SW 1271 (cell line): ENCODE data around the gene PTPN2.
"Not testable (repeated sequence)": the region's sequence is repeated elsewhere in the genome, so short reads cannot be mapped to it uniquely, and the experiment has no call there.

Experiments used
- DNase-seq, 2 experiments: peaks; one replicate each; lab custom pipeline; 2025; lab: John Stamatoyannopoulos, UW

PTPN2 gene

GRCh38 chr18:12883684-12884405 is at the start of gene PTPN2:
Gene PTPN2, minus strand, starts transcription at chr18:12884237. Its CDS starts 96 bp downstream, at chr18:12884141.
- DNase-seq: peak; percentile 44 to 85

- no peak for DNase-seq
Measured at GRCh38 chr18:12933327-12933726, 49.3 kb upstream of the PTPN2 start.

GRCh38 chr18:12930908-12931307 is 46.9 kb upstream of the PTPN2 start:
- no peak for DNase-seq

- DNase-seq: no peak
Measured at GRCh38 chr18:12930376-12930775, 46.3 kb upstream of the PTPN2 start.

GRCh38 chr18:12929477-12930083 is 45.5 kb upstream of the PTPN2 start:
- no peak for DNase-seq

GRCh38 chr18:12928641-12929040 is 44.6 kb upstream of the PTPN2 start:
- no peak for DNase-seq

GRCh38 chr18:12928206-12928605 is 44.2 kb upstream of the PTPN2 start:
- DNase-seq: no peak

- no peak for DNase-seq
Measured at GRCh38 chr18:12924616-12925015, 40.6 kb upstream of the PTPN2 start.

- DNase-seq: no peak
Measured at GRCh38 chr18:12922266-12922665, 38.2 kb upstream of the PTPN2 start.

GRCh38 chr18:12921178-12921577 is 37.1 kb upstream of the PTPN2 start:
- DNase-seq: no peak

- DNase-seq: no peak
Measured at GRCh38 chr18:12911929-12912703, 28.1 kb upstream of the PTPN2 start.

- DNase-seq: no peak
Measured at GRCh38 chr18:12911025-12911928, 27.2 kb upstream of the PTPN2 start.

GRCh38 chr18:12908706-12909105 is 24.7 kb upstream of the PTPN2 start:
- DNase-seq: no peak

GRCh38 chr18:12907258-12907925 is 23.4 kb upstream of the PTPN2 start:
- no peak for DNase-seq

GRCh38 chr18:12906773-12907172 is 22.7 kb upstream of the PTPN2 start:
- no peak for DNase-seq

GRCh38 chr18:12906119-12906518 is 22.1 kb upstream of the PTPN2 start:
- DNase-seq: no peak

- no peak for DNase-seq
Measured at GRCh38 chr18:12904012-12904516, 20.0 kb upstream of the PTPN2 start.

GRCh38 chr18:12901208-12901607 is 17.2 kb upstream of the PTPN2 start:
- not testable (repeated sequence) for DNase-seq

GRCh38 chr18:12896784-12897333 is 12.8 kb upstream of the PTPN2 start:
- DNase-seq: not testable (repeated sequence)

GRCh38 chr18:12895626-12896025 is 11.6 kb upstream of the PTPN2 start:
- DNase-seq: no peak

GRCh38 chr18:12895014-12895413 is 11.0 kb upstream of the PTPN2 start:
- DNase-seq: no peak
